HepG2 (cell line): ENCODE results near the gene EBF3. TPM values are rescaled to one million over a fixed set of nuclear protein-coding genes. Genes with fewer than 3 reads are reported as not detected.

Experiments used
- ATAC-seq: fragments of 200-7000 bp; cut with Tn5 transposase; 3 replicates; pipeline ENCODE4 v1.9.1; 2020; ENCODE audit warnings: mild to moderate bottlenecking, moderate library complexity
- BruUV-seq: library from RNA; stranded (reverse); fragments of 400-500 nt; replicated peaks from 2 replicates; lab custom pipeline; 2021; lab: Mats Ljungman, UMichigan
- CTCF ChIA-PET: fragments of 300-600 bp; formaldehyde crosslinking; extraction: SDS; loops from one replicate; lab custom pipeline; 2021; ENCODE audit warnings: low total read pairs, inconsistent platforms, low intra/inter-chr PET ratio; lab: Yijun Ruan, JAX
- POLR2A ChIA-PET: fragments of 350-600 bp; sonication (Branson Sonifier 250); formaldehyde crosslinking; loops from one replicate; lab custom pipeline; 2020; ENCODE audit warnings: antibody characterized with exemption, inconsistent platforms; lab: Yijun Ruan, JAX
- DNase-seq: peaks from one replicate; pipeline ENCODE4 v3.0.0-alpha.2; 2015; ENCODE audit warnings: low spot score
- FAIRE-seq: peaks from 3 replicates; lab custom pipeline; 2011; peaks lifted over from hg19 to GRCh38; lab: Jason Lieb, UNC
- H2AFZ ChIP-seq: one replicate; pipeline ENCODE4 v1.6.1; 2011; ENCODE audit warnings: low read length, inconsistent platforms
- H3K27ac ChIP-seq: fragments of 300-600 bp; 3 replicates; pipeline ENCODE4 v1.8.0; 2011; ENCODE audit warnings: mixed run types, mild to moderate bottlenecking, mixed read lengths, low read length, inconsistent platforms; ENCODE audit not compliant: insufficient read depth; ENCODE audit errors: extremely low read length
- H3K27me3 ChIP-seq, 2 experiments: fragments of 200-600 bp in 1 of 2; 2 replicates in 1 of 2; 3 replicates in 1 of 2; pipeline versions ENCODE4 v1.6.0 to v1.8.0; 2011; ENCODE audit warnings: low read length in 2 of 2, mild to moderate bottlenecking in 2 of 2, moderate library complexity in 2 of 2, inconsistent platforms in 1 of 2; ENCODE audit not compliant: insufficient read depth in 2 of 2, control insufficient read depth in 1 of 2
- H3K36me3 ChIP-seq, 2 experiments: fragments of 200-600 bp in 1 of 2; replicated peaks in 1 of 2; 2 replicates in 1 of 2; 3 replicates in 1 of 2; pipeline versions ENCODE4 v1.5.1 to v1.8.0; 2011; ENCODE audit warnings: low read length in 2 of 2, inconsistent platforms in 1 of 2; ENCODE audit not compliant: insufficient read depth in 2 of 2, control insufficient read depth in 1 of 2
- H3K4me1 ChIP-seq: 2 replicates; pipeline ENCODE4 v1.5.1; 2012; ENCODE audit warnings: low read length, inconsistent platforms; ENCODE audit not compliant: insufficient read depth
- H3K4me2 ChIP-seq: 2 replicates; pipeline ENCODE4 v1.6.0; 2011; ENCODE audit warnings: low read depth, low read length, inconsistent platforms
- H3K4me3 ChIP-seq, 3 experiments: fragments of 200-600 bp in 1 of 3; sonication (generic), shearing (Covaris generic) in 1 of 3; replicated peaks in 1 of 3; 2 replicates each; pipeline ENCODE4 v1.5.1; 2011 to 2016; ENCODE audit warnings: low read length in 3 of 3, inconsistent platforms in 2 of 3, low read depth in 2 of 3, mild to moderate bottlenecking in 2 of 3, control low read depth in 1 of 3, mixed read lengths in 1 of 3; ENCODE audit not compliant: insufficient read depth in 1 of 3
- H3K79me2 ChIP-seq: one replicate; pipeline ENCODE4 v1.6.1; 2011; ENCODE audit warnings: low read length, inconsistent platforms; ENCODE audit not compliant: insufficient read depth
- H3K9ac ChIP-seq: 2 replicates; pipeline ENCODE4 v1.6.0; 2011; ENCODE audit warnings: mild to moderate bottlenecking, low read depth, low read length, inconsistent platforms; ENCODE audit not compliant: insufficient read depth
- H3K9me3 ChIP-seq: 2 replicates; pipeline ENCODE4 v1.5.1; 2012; ENCODE audit warnings: mild to moderate bottlenecking, low read length
- H4K20me1 ChIP-seq: 2 replicates; pipeline ENCODE4 v1.6.0; 2011; ENCODE audit warnings: inconsistent platforms, mild to moderate bottlenecking, low read length, moderate library complexity; ENCODE audit not compliant: insufficient read depth
- ARNTL ChIP-seq: sonication (generic); formaldehyde crosslinking; IDR thresholded peaks from 2 replicates; pipeline ENCODE4 v1.4.0; 2020; ENCODE audit warnings: mild to moderate bottlenecking, missing genetic modification reagents
- CCDC6 ChIP-seq: sonication (generic); formaldehyde crosslinking; IDR thresholded peaks from 2 replicates; pipeline ENCODE4 v1.8.1; 2022; ENCODE audit warnings: mild to moderate bottlenecking, missing genetic modification reagents, moderate library complexity
- DNMT1 ChIP-seq: sonication (generic); formaldehyde crosslinking; IDR thresholded peaks from 2 replicates; pipeline ENCODE4 v1.5.1; 2020; ENCODE audit warnings: mild to moderate bottlenecking, missing genetic modification reagents
- TOPORS ChIP-seq: sonication (generic); formaldehyde crosslinking; IDR thresholded peaks from 2 replicates; pipeline ENCODE4 v1.8.0; 2023; ENCODE audit warnings: mild to moderate bottlenecking, missing genetic modification reagents
- ZNF879 ChIP-seq: sonication (generic); formaldehyde crosslinking; IDR thresholded peaks from 2 replicates; pipeline ENCODE4 v1.8.1; 2023; ENCODE audit warnings: missing genetic modification reagents
- WGBS: methylation state at CpG from one replicate; pipeline ENCODE4 v1.1.6; 2017; ENCODE audit warnings: low lambda C conversion rate; 5-methylcytosine and 5-hydroxymethylcytosine counted together
- in situ Hi-C: cut with HindIII; loops from 2 replicates; pipeline ENCODE4 v1.10.0; 2017; ENCODE audit warnings: low pct_unique_long_range_greater_than_20kb; ENCODE audit not compliant: extremely low pct_ligation_motif_present
- intact Hi-C: fragments of 100-400 bp; cut with micrococcal nuclease; formaldehyde crosslinking; loops from one replicate; pipeline ENCODE4 v1.10.0; 2022; ENCODE audit not compliant: unreplicated experiment
- polyA plus RNA-seq, 8 experiments: library from polyadenylated mRNA; depleted of rRNA in 3 of 8; stranded (reverse) in 7 of 8; unstranded in 1 of 8; fragments of >200 nt; fragmentation: Illumina TruSeq in 4 of 8; extraction: Trizol in 4 of 8; gene quantifications; 2 replicates each; pipeline versions ENCODE4 v1.2.1 to v1.2.3, GENCODE V29; 2011 to 2016; ENCODE audit warnings: low read depth in 4 of 8, missing spikeins in 1 of 8, mixed read lengths in 1 of 8; ENCODE audit not compliant: insufficient read depth in 1 of 8
- total RNA-seq, 5 experiments: library from RNA; depleted of rRNA; stranded (reverse); fragments of >200 nt; fragmentation: Illumina TruSeq; extraction: Trizol; gene quantifications; 2 replicates each; pipeline ENCODE4 v1.2.3, GENCODE V29; 2016; ENCODE audit warnings: low read depth in 1 of 5
- TF ChIP-seq, protein P1 (sequence below): IDR thresholded peaks from 2 replicates; pipeline ENCODE4 v1.6.1; 2012; ENCODE audit warnings: low read depth, low read length, improper control_type of control experiment
- TF ChIP-seq, protein P2 (sequence below): sonication (generic); formaldehyde crosslinking; IDR thresholded peaks from 2 replicates; pipeline ENCODE4 v1.4.0; 2020; ENCODE audit warnings: mild to moderate bottlenecking, missing genetic modification reagents

EBF3 gene
- total and polyA plus RNA-seq, 2 of the 13 experiments (the other 11 are each of a cell fraction or from before 2014, with no cell fraction given) = not detected

DNA sequence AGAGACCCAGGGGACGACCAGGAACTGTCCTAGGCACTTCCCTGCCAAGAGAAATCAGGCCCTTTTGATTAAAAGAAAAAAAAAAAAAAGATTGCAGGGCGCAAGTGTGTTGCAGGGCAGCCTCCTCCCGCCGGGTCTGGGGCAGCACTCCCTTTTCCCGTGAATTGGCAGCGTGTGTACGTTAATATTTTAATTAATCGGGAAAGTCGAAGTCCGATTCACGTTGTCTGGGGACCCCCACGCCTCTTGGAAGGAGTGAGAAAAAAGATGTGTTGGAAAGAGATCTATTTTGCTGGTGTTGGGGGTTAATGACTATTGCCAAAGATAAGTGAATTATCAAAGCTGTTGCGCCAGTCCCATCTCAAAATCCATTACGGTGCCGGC is 1.3 kb upstream of the EBF3 start:
- Histone ChIP-seq H3K4me2 (no peak overlapping the region), H3K4me3 (no peak overlapping the region), H3K36me3 (no peaks in the 10 kb centered on the region), H4K20me1 (peaks cover 3% of the 10 kb centered on the region; the same call in 1 of the 2 replicates), H3K27me3 (peaks cover 3 to 84% of the 10 kb centered on the region in 2 experiments), H3K4me1 (no peaks in the 10 kb centered on the region), H2AFZ (no peak overlapping the region), H3K9ac (no peak overlapping the region), H3K27ac (no peak overlapping the region), H3K79me2 (no peaks in the 10 kb centered on the region), H3K9me3 (no peaks in the 10 kb centered on the region)
- ChIA-PET POLR2A (no interaction called here), CTCF (no interaction called here)
- intact Hi-C loops (no loop called here), in situ Hi-C loops (loop anchor here (25.0 kb wide), 1 partner anchor 1703 kb away; no protein-coding TSS in a partner anchor)
- no peak for TF ChIP-seq ZNF879
- TF ChIP-seq DNMT1 (CRISPR knock-in tag) = no peak
- TF ChIP-seq, protein P1, sequence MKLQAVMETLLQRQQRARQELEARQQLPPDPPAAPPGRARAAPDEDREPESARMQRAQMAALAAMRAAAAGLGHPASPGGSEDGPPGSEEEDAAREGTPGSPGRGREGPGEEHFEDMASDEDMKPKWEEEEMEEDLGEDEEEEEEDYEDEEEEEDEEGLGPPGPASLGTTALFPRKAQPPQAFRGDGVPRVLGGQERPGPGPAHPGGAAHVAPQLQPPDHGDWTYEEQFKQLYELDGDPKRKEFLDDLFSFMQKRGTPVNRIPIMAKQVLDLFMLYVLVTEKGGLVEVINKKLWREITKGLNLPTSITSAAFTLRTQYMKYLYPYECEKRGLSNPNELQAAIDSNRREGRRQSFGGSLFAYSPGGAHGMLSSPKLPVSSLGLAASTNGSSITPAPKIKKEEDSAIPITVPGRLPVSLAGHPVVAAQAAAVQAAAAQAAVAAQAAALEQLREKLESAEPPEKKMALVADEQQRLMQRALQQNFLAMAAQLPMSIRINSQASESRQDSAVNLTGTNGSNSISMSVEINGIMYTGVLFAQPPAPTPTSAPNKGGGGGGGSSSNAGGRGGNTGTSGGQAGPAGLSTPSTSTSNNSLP = no peak
- TF ChIP-seq TOPORS (CRISPR knock-in tag) = no peak
- TF ChIP-seq, protein P2, sequence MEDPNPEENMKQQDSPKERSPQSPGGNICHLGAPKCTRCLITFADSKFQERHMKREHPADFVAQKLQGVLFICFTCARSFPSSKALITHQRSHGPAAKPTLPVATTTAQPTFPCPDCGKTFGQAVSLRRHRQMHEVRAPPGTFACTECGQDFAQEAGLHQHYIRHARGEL (CRISPR knock-in tag) = no peak
- no peak for TF ChIP-seq ARNTL (CRISPR knock-in tag)
- TF ChIP-seq CCDC6 = no peak
- DNase-seq (no peak), ATAC-seq (no peak), FAIRE-seq (no peak)
- BruUV-seq = no TSS peak
- 33% methylated on average over 15 of the region's 15 CpGs for WGBS
